GM12878 (cell line): ENCODE results near the gene TEX22. TPM values are rescaled to one million over a fixed set of nuclear protein-coding genes. Genes with fewer than 3 reads are reported as not detected.

ENCODE experiments used
- ATAC-seq: fragments of 200-7000 bp; cut with Tn5 transposase; 3 replicates; pipeline ENCODE4 v1.9.1; 2020; ENCODE audit warnings: mild to moderate bottlenecking, moderate library complexity
- BruUV-seq: library from RNA; stranded (reverse); fragments of 400-500 nt; replicated peaks from 2 replicates; lab custom pipeline; 2021; lab: Mats Ljungman, UMichigan
- CTCF ChIA-PET: fragments of 300-600 bp; sonication (Branson Sonifier 250); formaldehyde crosslinking; extraction: SDS; loops from one replicate; lab custom pipeline; 2021; ENCODE audit warnings: inconsistent platforms; lab: Yijun Ruan, JAX
- POLR2A ChIA-PET: fragments of 350-600 bp; formaldehyde crosslinking; extraction: SDS; loops from one replicate; lab custom pipeline; 2021; ENCODE audit warnings: inconsistent platforms; lab: Charles Lee
- RAD21 ChIA-PET: fragments of 300-600 bp; sonication (Branson Sonifier 250); formaldehyde crosslinking; loops from one replicate; lab custom pipeline; 2023; ENCODE audit warnings: antibody characterized with exemption; ENCODE audit not compliant: unreplicated experiment; lab: Charles Lee
- SMC1A ChIA-PET: fragments of 300-600 bp; sonication (Branson Sonifier 250); formaldehyde crosslinking; loops from one replicate; lab custom pipeline; 2023; ENCODE audit not compliant: unreplicated experiment, uncharacterized antibody; lab: Charles Lee
- DNase-seq: peaks from one replicate; pipeline ENCODE4 v3.0.0-alpha.2; 2011; ENCODE audit warnings: low read depth, low spot score
- FAIRE-seq: peaks from 3 replicates; lab custom pipeline; 2011; peaks lifted over from hg19 to GRCh38; lab: Jason Lieb, UNC
- H2AFZ ChIP-seq: 2 replicates; pipeline ENCODE4 v1.6.0; 2011; ENCODE audit warnings: low read depth, low read length, control low read depth; ENCODE audit not compliant: control insufficient read depth
- H3K27ac ChIP-seq: 2 replicates; pipeline ENCODE4 v1.5.1; 2011; ENCODE audit warnings: control low read depth; ENCODE audit not compliant: control insufficient read depth, insufficient read depth
- H3K27me3 ChIP-seq, 2 experiments: replicated peaks in 1 of 2; 2 replicates each; pipeline versions ENCODE4 v1.6.0 to v1.6.1; 2011; ENCODE audit warnings: low read length in 1 of 2; ENCODE audit not compliant: control insufficient read depth in 2 of 2, insufficient read depth in 2 of 2
- H3K36me3 ChIP-seq, 2 experiments: 2 replicates each; pipeline ENCODE4 v1.5.1; 2011; ENCODE audit warnings: low read length in 1 of 2; ENCODE audit not compliant: control insufficient read depth in 2 of 2, insufficient read depth in 2 of 2
- H3K4me1 ChIP-seq: 2 replicates; pipeline ENCODE4 v1.6.1; 2011; ENCODE audit warnings: mild to moderate bottlenecking, low read length, moderate library complexity, mixed read lengths; ENCODE audit not compliant: control insufficient read depth, insufficient read depth
- H3K4me2 ChIP-seq: 2 replicates; pipeline ENCODE4 v1.6.0; 2011; ENCODE audit warnings: control low read depth; ENCODE audit not compliant: control insufficient read depth, insufficient read depth
- H3K4me3 ChIP-seq: fragments of 200-600 bp; sonication (generic); 2 replicates; pipeline ENCODE4 v1.5.1; 2016
- H3K79me2 ChIP-seq: 2 replicates; pipeline ENCODE4 v1.6.0; 2011; ENCODE audit warnings: low read length; ENCODE audit not compliant: control insufficient read depth, insufficient read depth
- H3K9ac ChIP-seq: 2 replicates; pipeline ENCODE4 v1.8.0; 2011; ENCODE audit warnings: low read length, control low read depth, mixed read lengths; ENCODE audit not compliant: control insufficient read depth, insufficient read depth
- H3K9me3 ChIP-seq: replicated peaks from 3 replicates; pipeline ENCODE4 v1.5.1; 2011; ENCODE audit warnings: mild to moderate bottlenecking, low read length; ENCODE audit not compliant: control insufficient read depth, insufficient read depth
- H4K20me1 ChIP-seq: 2 replicates; pipeline ENCODE4 v1.6.0; 2011; ENCODE audit not compliant: control insufficient read depth, insufficient read depth
- CEBPB ChIP-seq, 2 experiments: fragments of 150-350 bp in 1 of 2; IDR thresholded peaks; 2 replicates each; pipeline ENCODE4 v1.6.1; 2012 to 2014; ENCODE audit warnings: low read depth in 2 of 2, low read length in 2 of 2, borderline replicate concordance in 1 of 2, inconsistent platforms in 1 of 2
- CHD2 ChIP-seq: IDR thresholded peaks from 2 replicates; pipeline ENCODE4 v1.6.1; 2011; ENCODE audit warnings: low read depth, low read length, improper control_type of control experiment, borderline replicate concordance
- E2F4 ChIP-seq: IDR thresholded peaks from 2 replicates; pipeline ENCODE4 v1.6.1; 2012; ENCODE audit warnings: low read depth, low read length, improper control_type of control experiment
- GATAD2B ChIP-seq: fragments of 450-650 bp; conservative IDR thresholded peaks from 2 replicates; pipeline ENCODE4 v1.6.1; 2017; ENCODE audit warnings: low read depth, mild to moderate bottlenecking, moderate library complexity
- JUNB ChIP-seq: IDR thresholded peaks from 2 replicates; pipeline ENCODE4 v1.6.1; 2016; ENCODE audit warnings: antibody characterized with exemption, mild to moderate bottlenecking
- MEF2B ChIP-seq: fragments of 450-650 bp; IDR thresholded peaks from 2 replicates; pipeline ENCODE4 v1.6.1; 2018; ENCODE audit warnings: mild to moderate bottlenecking, moderate library complexity; ENCODE audit not compliant: partially characterized antibody, poor library complexity, severe bottlenecking
- MTA2 ChIP-seq: fragments of 450-650 bp; IDR thresholded peaks from 2 replicates; pipeline ENCODE4 v1.6.1; 2016; ENCODE audit warnings: low read depth, mild to moderate bottlenecking, moderate library complexity
- NRF1 ChIP-seq: conservative IDR thresholded peaks from 2 replicates; pipeline ENCODE4 v1.6.1; 2011; ENCODE audit warnings: mild to moderate bottlenecking, low read depth, low read length, improper control_type of control experiment
- PAX5 ChIP-seq: IDR thresholded peaks from 2 replicates; pipeline ENCODE4 v1.6.1; 2011; ENCODE audit warnings: low read depth, low read length, borderline replicate concordance
- PML ChIP-seq: IDR thresholded peaks from 2 replicates; pipeline ENCODE4 v1.6.1; 2012; ENCODE audit warnings: low read length, inconsistent platforms
- POLR2AphosphoS5 ChIP-seq: IDR thresholded peaks from 2 replicates; pipeline ENCODE4 v1.6.1; 2011; ENCODE audit warnings: mild to moderate bottlenecking, low read length, inconsistent platforms
- RAD51 ChIP-seq: fragments of 450-650 bp; IDR thresholded peaks from 2 replicates; pipeline ENCODE4 v1.6.1; 2016; ENCODE audit warnings: moderate library complexity, mild to moderate bottlenecking, inconsistent platforms
- SMC3 ChIP-seq: IDR thresholded peaks from 2 replicates; pipeline ENCODE4 v1.6.1; 2011; ENCODE audit warnings: low read length, improper control_type of control experiment, borderline replicate concordance
- SREBF1 ChIP-seq: IDR thresholded peaks from 2 replicates; pipeline ENCODE4 v1.6.1; 2012; ENCODE audit warnings: mild to moderate bottlenecking, low read length
- SRF ChIP-seq, 2 experiments: IDR thresholded peaks; 2 replicates each; pipeline ENCODE4 v1.6.1; 2011; ENCODE audit warnings: low read depth in 2 of 2, low read length in 2 of 2, mild to moderate bottlenecking in 1 of 2, moderate library complexity in 1 of 2
- ZNF384 ChIP-seq: IDR thresholded peaks from 2 replicates; pipeline ENCODE4 v1.6.1; 2012; ENCODE audit warnings: low read depth, mild to moderate bottlenecking, low read length, improper control_type of control experiment, borderline replicate concordance
- WGBS: methylation state at CpG from one replicate; pipeline ENCODE4 v1.1.6; 2016; ENCODE audit warnings: low lambda C conversion rate; ENCODE audit not compliant: insufficient replicate concordance, insufficient coverage; ENCODE audit errors: missing lambda C conversion rate; 5-methylcytosine and 5-hydroxymethylcytosine counted together
- in situ Hi-C: fragments of 300-500 bp; cut with MboI; formaldehyde crosslinking; loops from 9 replicates; pipeline ENCODE4 v1.14.3; 2018; ENCODE audit warnings: mixed read lengths
- intact Hi-C: fragments of 100-400 bp; cut with micrococcal nuclease; formaldehyde crosslinking; loops from one replicate; pipeline ENCODE4 v1.14.2; 2022; ENCODE audit not compliant: unreplicated experiment
- polyA plus RNA-seq, 11 experiments: library from polyadenylated mRNA; depleted of rRNA in 4 of 11; unstranded in 6 of 11; stranded (reverse) in 5 of 11; fragments of >200 nt; fragmentation: Nextera tagmentation in 4 of 11; fragmentation: Illumina TruSeq in 1 of 11; extraction: Ambion mirVana in 4 of 11; extraction: Trizol in 1 of 11; gene quantifications; 1 replicate in 1 of 11; 2 replicates in 10 of 11; pipeline versions ENCODE4 v1.2.1 to v1.2.3, GENCODE V29; 2011 to 2016; ENCODE audit warnings: inconsistent platforms in 2 of 11, missing spikeins in 2 of 11, low read depth in 1 of 11
- total RNA-seq, 4 experiments: library from RNA; depleted of rRNA in 3 of 4; stranded (reverse); fragments of >200 nt in 3 of 4; fragmentation: Illumina TruSeq in 1 of 4; extraction: Trizol in 1 of 4; gene quantifications; 2 replicates each; pipeline versions ENCODE4 v1.2.1 to v1.2.3, GENCODE V29; 2013 to 2021

The TEX22 gene
- total and polyA plus RNA-seq, 10 of the 15 experiments (the other 5 are each of a cell fraction or from before 2014, with no cell fraction given) = 0.02 to 4.0 (median 0.63) TPM; not detected in 1

GRCh38 chr14:105417690-105418121 is 19.4 kb downstream of the TEX22 start:
- Histone ChIP-seq H3K4me3 (no peak overlapping the region), H3K36me3 (peaks cover 0 to 5% of the 10 kb centered on the region in 2 experiments; a peak in 1 of 4 replicates), H3K9ac (no peak overlapping the region), H3K4me1 (peaks cover 15% of the 10 kb centered on the region), H3K79me2 (peaks cover 29% of the 10 kb centered on the region), H4K20me1 (no peaks in the 10 kb centered on the region), H2AFZ (no peak overlapping the region), H3K27me3 (peaks cover 0 to 2% of the 10 kb centered on the region in 2 experiments; a peak in 1 of 4 replicates), H3K4me2 (no peak overlapping the region), H3K9me3 (no peaks in the 10 kb centered on the region), H3K27ac (no peak overlapping the region)
- ChIA-PET SMC1A (no interaction called here), POLR2A (no interaction called here), RAD21 (no interaction called here), CTCF (interaction anchor here (1.0 kb wide), 1 partner anchor 63 kb away, joined by 3 read pairs; no protein-coding TSS in a partner anchor)
- DNase-seq (no peak), FAIRE-seq (no peak), ATAC-seq (no peak)
- TF ChIP-seq ZNF384 (no peak), E2F4 (no peak), POLR2AphosphoS5 (no peak), GATAD2B (no peak), JUNB (no peak), MEF2B (no peak), PAX5 (no peak), SREBF1 (no peak), MTA2 (no peak), SMC3 (no peak), NRF1 (no peak), PML (no peak), SRF (IDR thresholded peaks at IDR 0.05; ENCODE audit: low read depth in 2 of 2, low read length in 2 of 2) (no peak), CHD2 (no peak), RAD51 (no peak), CEBPB (IDR thresholded peaks at IDR 0.05; ENCODE audit: borderline replicate concordance in 1 of 2, low read depth in 2 of 2, low read length in 2 of 2) (no peak)
- WGBS = 84% methylated on average over 3 of the region's 3 CpGs
- in situ Hi-C loops (no loop called here), intact Hi-C loops (no loop called here)
- BruUV-seq = no TSS peak
